Upper lobe of left lung (tissue), 6 donors: Measurements from ENCODE around the gene CPSF2. TPM values are rescaled to one million over a fixed set of nuclear protein-coding genes. Genes with fewer than 3 reads are reported as not detected.
"Not testable (repeated sequence)": the region's sequence is repeated elsewhere in the genome, so short reads cannot be mapped to it uniquely, and the experiment has no call there.

Experiments used
- ATAC-seq, 2 donors: fragments of 200-7000 bp; cut with Tn5 transposase; one replicate each; pipeline ENCODE4 v1.9.1; 2022; ENCODE audit warnings: mild to moderate bottlenecking in 2 of 2, moderate library complexity in 2 of 2; ENCODE audit not compliant: low FRiP score in 2 of 2
- DNase-seq, 2 donors: peaks; one replicate each; pipeline ENCODE4 v3.0.0-alpha.2; 2019 to 2020
- H3K27ac ChIP-seq, 4 donors: fragments of 200-600 bp; sonication (generic); one replicate each; pipeline ENCODE4 v1.5.1; 2016 to 2019
- H3K27me3 ChIP-seq, 4 donors: fragments of 200-600 bp; sonication (generic); one replicate each; pipeline ENCODE4 v1.5.1; 2017 to 2019
- H3K36me3 ChIP-seq, 4 donors: fragments of 200-600 bp; sonication (generic); one replicate each; pipeline ENCODE4 v1.5.1; 2016 to 2019
- H3K4me1 ChIP-seq, 4 donors: fragments of 200-600 bp; sonication (generic); one replicate each; pipeline ENCODE4 v1.5.1; 2018 to 2019
- H3K4me3 ChIP-seq, 4 donors: fragments of 200-600 bp; sonication (generic); one replicate each; pipeline ENCODE4 v1.5.1; 2017 to 2019; ENCODE audit warnings: mild to moderate bottlenecking in 2 of 4, moderate library complexity in 1 of 4
- H3K9me3 ChIP-seq, 4 donors: fragments of 200-600 bp; sonication (generic); one replicate each; pipeline ENCODE4 v1.5.1; 2018 to 2019
- EP300 ChIP-seq, 4 donors: sonication (generic); formaldehyde crosslinking; IDR thresholded peaks; one replicate each; pipeline ENCODE4 v1.5.1; 2017; ENCODE audit warnings: antibody characterized with exemption in 4 of 4, control low read depth in 2 of 4
- POLR2A ChIP-seq, 4 donors: fragments of 450-650 bp; IDR thresholded peaks; one replicate each; pipeline ENCODE4 v1.5.1; 2016 to 2017; ENCODE audit warnings: antibody characterized with exemption in 4 of 4, mild to moderate bottlenecking in 2 of 4
- POLR2AphosphoS5 ChIP-seq, 2 donors: sonication (generic); formaldehyde crosslinking; IDR thresholded peaks; one replicate each; pipeline ENCODE4 v1.5.1; 2017; ENCODE audit warnings: antibody characterized with exemption in 2 of 2
- WGBS, 2 donors: methylation state at CpG; one replicate each; pipeline ENCODE4 v1.1.5; 2017 to 2018; 5-methylcytosine and 5-hydroxymethylcytosine counted together
- total RNA-seq, 6 donors: library from RNA; depleted of rRNA in 4 of 6; stranded (reverse); fragments of >200 nt in 4 of 6; gene quantifications; one replicate each; pipeline versions ENCODE4 v1.1.0 to v1.2.1, GENCODE V29; 2016 to 2021
- TF ChIP-seq, protein P1 (sequence below), 6 experiments: fragments of 450-650 bp in 4 of 6; fragments of 200-600 bp in 2 of 6; sonication (generic) in 2 of 6; IDR thresholded peaks; one replicate each; pipeline ENCODE4 v1.5.1; 2016 to 2019; ENCODE audit warnings: antibody characterized with exemption in 6 of 6
- donor health status: DM: no; HTN: no; CAD: no; lungs with moderate emphysema.
- donor health status: DM: no; HTN: yes; CAD: no; lungs with severe emphysema.

CPSF2 gene
- total RNA-seq, 6 donors from 2014 or later: 15.7 to 47.4 (median 33.3) TPM

DNA sequence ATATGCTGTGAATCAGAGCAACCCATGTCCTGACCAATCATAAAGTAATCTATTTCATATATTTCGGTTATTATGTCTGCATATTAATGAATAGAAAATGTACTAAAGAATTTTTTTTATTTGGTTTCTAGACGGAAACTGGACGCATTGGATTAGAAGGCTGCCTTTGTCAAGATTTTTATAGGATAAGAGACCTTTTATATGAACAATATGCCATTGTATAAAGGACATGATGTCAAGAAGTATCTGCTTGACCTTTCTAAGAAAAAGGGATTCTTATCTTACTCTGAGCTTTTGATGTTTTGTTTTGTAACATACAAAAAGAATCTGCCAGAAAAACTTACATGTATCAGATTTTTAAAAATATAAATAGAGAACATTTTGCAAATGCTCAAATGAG lies 39.8 kb downstream of the CPSF2 start:
- peaks cover 0 to 11% (median 8%) of the 10 kb centered on the region in 4 donors for H3K4me1 ChIP-seq
- H3K36me3 ChIP-seq: peaks cover 27 to 97% (median 57%) of the 10 kb centered on the region in 4 donors
- DNase-seq: no peak
- H3K27me3 ChIP-seq: no peaks in the 10 kb centered on the region
- no peaks in the 10 kb centered on the region for H3K9me3 ChIP-seq
- no peak for ATAC-seq
- TF ChIP-seq EP300 (IDR thresholded peaks at IDR 0.05): no peak
- TF ChIP-seq, protein P1, sequence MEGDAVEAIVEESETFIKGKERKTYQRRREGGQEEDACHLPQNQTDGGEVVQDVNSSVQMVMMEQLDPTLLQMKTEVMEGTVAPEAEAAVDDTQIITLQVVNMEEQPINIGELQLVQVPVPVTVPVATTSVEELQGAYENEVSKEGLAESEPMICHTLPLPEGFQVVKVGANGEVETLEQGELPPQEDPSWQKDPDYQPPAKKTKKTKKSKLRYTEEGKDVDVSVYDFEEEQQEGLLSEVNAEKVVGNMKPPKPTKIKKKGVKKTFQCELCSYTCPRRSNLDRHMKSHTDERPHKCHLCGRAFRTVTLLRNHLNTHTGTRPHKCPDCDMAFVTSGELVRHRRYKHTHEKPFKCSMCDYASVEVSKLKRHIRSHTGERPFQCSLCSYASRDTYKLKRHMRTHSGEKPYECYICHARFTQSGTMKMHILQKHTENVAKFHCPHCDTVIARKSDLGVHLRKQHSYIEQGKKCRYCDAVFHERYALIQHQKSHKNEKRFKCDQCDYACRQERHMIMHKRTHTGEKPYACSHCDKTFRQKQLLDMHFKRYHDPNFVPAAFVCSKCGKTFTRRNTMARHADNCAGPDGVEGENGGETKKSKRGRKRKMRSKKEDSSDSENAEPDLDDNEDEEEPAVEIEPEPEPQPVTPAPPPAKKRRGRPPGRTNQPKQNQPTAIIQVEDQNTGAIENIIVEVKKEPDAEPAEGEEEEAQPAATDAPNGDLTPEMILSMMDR (IDR thresholded peaks at IDR 0.05): no peak
- no peak for TF ChIP-seq POLR2AphosphoS5 (IDR thresholded peaks at IDR 0.05)
- no peak for TF ChIP-seq POLR2A (IDR thresholded peaks at IDR 0.05)
- 86 to 91% methylated on average over 3 of the region's 3 CpGs for WGBS, 2 donors
- no peak overlapping the region for H3K4me3 ChIP-seq
- no peak overlapping the region for H3K27ac ChIP-seq

DNA sequence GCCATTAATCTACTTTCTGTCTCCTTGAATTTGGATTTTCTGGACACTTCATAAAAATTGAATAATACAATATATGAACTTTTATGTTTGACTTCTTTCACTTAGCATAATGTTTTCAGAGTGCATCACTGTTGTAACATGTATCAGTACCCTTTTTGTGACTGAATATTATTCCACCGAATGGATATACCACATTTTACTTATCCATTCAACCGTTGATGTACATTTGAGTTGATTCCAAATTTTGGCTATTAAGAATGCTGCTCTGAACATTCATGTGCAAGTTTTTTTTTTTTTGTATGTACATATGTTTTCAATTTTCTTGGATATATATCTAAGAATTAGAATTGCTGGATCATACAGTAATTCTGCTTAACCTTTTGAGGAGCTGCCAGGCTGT lies 43.2 kb downstream of the CPSF2 start:
- TF ChIP-seq POLR2AphosphoS5 (IDR thresholded peaks at IDR 0.05) (no peak), EP300 (IDR thresholded peaks at IDR 0.05) (no peak), POLR2A (IDR thresholded peaks at IDR 0.05) (no peak)
- TF ChIP-seq, protein P1 (IDR thresholded peaks at IDR 0.05): no peak
- Histone ChIP-seq H3K9me3 (no peaks in the 10 kb centered on the region), H3K36me3 (peaks cover 12 to 69% (median 32%) of the 10 kb centered on the region in 4 donors), H3K4me1 (peaks cover 0 to 11% (median 6%) of the 10 kb centered on the region in 4 donors), H3K27me3 (no peaks in the 10 kb centered on the region), H3K4me3 (no peak overlapping the region), H3K27ac (no peak overlapping the region)
- ATAC-seq (no peak), DNase-seq (no peak)
- 95 to 97% methylated on average over 2 of the region's 2 CpGs for WGBS, 2 donors

DNA sequence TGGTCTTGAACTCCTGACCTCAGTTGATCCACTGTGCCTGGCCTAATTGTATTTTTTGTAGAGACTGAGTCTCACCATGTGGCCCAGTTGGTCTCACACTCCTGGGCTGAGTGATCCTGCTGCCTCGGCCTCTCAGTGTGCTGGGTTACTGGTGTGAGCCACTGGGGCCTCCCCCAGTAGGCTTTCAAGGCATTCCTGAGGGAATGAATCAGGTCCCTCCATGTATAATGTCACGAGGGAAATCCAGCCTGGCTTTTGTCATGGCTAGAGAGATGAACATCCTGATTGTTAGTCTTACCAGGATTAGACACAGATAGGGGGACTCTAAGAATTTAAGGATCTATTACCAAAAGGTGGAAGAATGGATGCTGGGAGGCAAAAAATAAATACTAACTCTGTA lies 51.9 kb downstream of the CPSF2 start:
- 94 to 100% methylated on average over 2 of the region's 2 CpGs for WGBS, 2 donors
- ATAC-seq (no peak), DNase-seq (no peak)
- H3K36me3 ChIP-seq: peaks cover 0 to under 1% (median 0%) of the 10 kb centered on the region in 4 donors
- no peaks in the 10 kb centered on the region for H3K9me3 ChIP-seq
- H3K4me1 ChIP-seq: no peaks in the 10 kb centered on the region
- no peak for TF ChIP-seq POLR2A (IDR thresholded peaks at IDR 0.05)
- TF ChIP-seq, protein P1 (IDR thresholded peaks at IDR 0.05): no peak
- no peak for TF ChIP-seq EP300 (IDR thresholded peaks at IDR 0.05)
- TF ChIP-seq POLR2AphosphoS5 (IDR thresholded peaks at IDR 0.05): no peak
- H3K4me3 ChIP-seq: no peak overlapping the region
- H3K27me3 ChIP-seq: no peaks in the 10 kb centered on the region
- no peak overlapping the region for H3K27ac ChIP-seq

DNA sequence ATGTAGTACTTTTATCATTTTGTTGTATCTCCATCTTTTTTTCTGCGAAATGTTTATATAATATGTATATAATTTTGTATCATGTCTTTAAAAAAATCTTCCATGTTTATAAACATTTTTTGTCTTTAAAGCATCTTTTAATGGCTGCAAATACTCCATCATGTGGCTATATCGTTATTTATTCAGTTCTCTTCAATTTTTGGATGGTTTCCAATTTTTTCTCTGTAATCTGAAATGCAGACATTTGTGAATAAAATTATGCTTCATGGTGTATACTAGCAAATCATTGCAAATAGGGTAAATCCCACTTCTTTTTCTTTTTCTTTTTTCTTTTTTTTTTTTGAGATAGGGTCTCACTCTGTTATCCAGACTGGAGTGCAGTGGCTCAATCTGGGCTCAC lies 54.0 kb downstream of the CPSF2 start:
- H3K9me3 ChIP-seq: no peaks in the 10 kb centered on the region
- DNase-seq (no peak), ATAC-seq (no peak)
- TF ChIP-seq POLR2AphosphoS5 (IDR thresholded peaks at IDR 0.05) (no peak), EP300 (IDR thresholded peaks at IDR 0.05) (no peak), POLR2A (IDR thresholded peaks at IDR 0.05) (no peak)
- TF ChIP-seq, protein P1 (IDR thresholded peaks at IDR 0.05): no peak
- H3K27me3 ChIP-seq: no peaks in the 10 kb centered on the region
- no peak overlapping the region for H3K27ac ChIP-seq
- no peaks in the 10 kb centered on the region for H3K4me1 ChIP-seq
- H3K36me3 ChIP-seq: no peaks in the 10 kb centered on the region
- WGBS, 2 donors: 55 to 60% methylated on average over 2 of the region's 2 CpGs
- no peak overlapping the region for H3K4me3 ChIP-seq

DNA sequence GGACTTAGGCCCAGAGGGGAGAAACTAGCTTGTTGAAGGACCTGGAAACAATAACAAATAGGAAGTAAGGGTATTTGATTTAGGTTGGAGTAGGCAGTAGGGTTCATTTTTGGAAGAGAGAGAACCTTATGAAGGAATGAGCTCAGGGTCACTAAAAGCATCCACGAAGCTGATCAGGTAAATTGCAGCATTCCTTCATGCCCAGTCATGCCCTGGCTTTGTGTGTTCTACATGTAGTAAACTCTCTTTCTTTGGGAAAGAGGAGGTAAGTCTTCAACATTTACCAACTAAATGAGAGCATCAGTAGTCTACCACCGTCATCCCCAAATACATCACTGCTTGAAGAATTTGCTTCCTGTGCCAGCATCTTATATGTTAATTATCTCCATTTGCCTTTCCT lies 54.7 kb downstream of the CPSF2 start:
- TF ChIP-seq POLR2A (IDR thresholded peaks at IDR 0.05) (no peak), EP300 (IDR thresholded peaks at IDR 0.05) (no peak), POLR2AphosphoS5 (IDR thresholded peaks at IDR 0.05) (no peak)
- TF ChIP-seq, protein P1 (IDR thresholded peaks at IDR 0.05): no peak
- Histone ChIP-seq H3K4me3 (no peak overlapping the region), H3K27me3 (no peaks in the 10 kb centered on the region), H3K4me1 (no peaks in the 10 kb centered on the region), H3K9me3 (no peaks in the 10 kb centered on the region), H3K36me3 (no peaks in the 10 kb centered on the region), H3K27ac (no peak overlapping the region)
- 86 to 93% methylated on average over 2 of the region's 2 CpGs for WGBS, 2 donors
- DNase-seq: no peak
- no peak for ATAC-seq

DNA sequence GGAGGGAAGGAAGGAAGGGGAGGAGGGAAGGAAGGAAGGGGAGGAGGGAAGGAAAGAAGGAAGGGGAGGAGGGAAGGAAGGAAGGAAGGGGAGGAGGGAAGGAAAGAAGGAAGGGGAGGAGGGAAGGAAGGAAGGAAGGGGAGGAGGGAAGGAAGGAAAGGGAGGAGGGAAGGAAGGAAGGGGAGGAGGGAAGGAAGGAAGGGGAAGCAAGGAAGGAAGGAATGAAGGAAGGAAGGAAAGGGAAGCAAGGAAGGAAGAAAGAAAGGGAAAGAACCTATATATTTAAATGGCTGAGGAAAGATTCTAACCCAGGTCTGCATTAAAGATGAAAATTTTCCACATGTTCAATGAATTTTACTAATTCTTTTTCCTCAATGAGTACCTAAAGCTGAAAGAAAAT lies 57.4 kb downstream of the CPSF2 start:
- H3K36me3 ChIP-seq, H3K4me3 ChIP-seq, H3K27me3 ChIP-seq, H3K4me1 ChIP-seq, ATAC-seq, DNase-seq, H3K9me3 ChIP-seq, H3K27ac ChIP-seq: not testable (repeated sequence)
